GM12878 (cell line): ENCODE measurements around the gene KITLG. TPM values are rescaled to one million over a fixed set of nuclear protein-coding genes. Genes with fewer than 3 reads are reported as not detected.

Source experiments
- ATAC-seq: fragments of 200-7000 bp; cut with Tn5 transposase; 3 replicates; pipeline ENCODE4 v1.9.1; 2020; ENCODE audit warnings: mild to moderate bottlenecking, moderate library complexity
- BruUV-seq: library from RNA; stranded (reverse); fragments of 400-500 nt; replicated peaks from 2 replicates; lab custom pipeline; 2021; lab: Mats Ljungman, UMichigan
- CTCF ChIA-PET: fragments of 300-600 bp; sonication (Branson Sonifier 250); formaldehyde crosslinking; extraction: SDS; loops from one replicate; lab custom pipeline; 2021; ENCODE audit warnings: inconsistent platforms; lab: Yijun Ruan, JAX
- POLR2A ChIA-PET: fragments of 350-600 bp; formaldehyde crosslinking; extraction: SDS; loops from one replicate; lab custom pipeline; 2021; ENCODE audit warnings: inconsistent platforms; lab: Charles Lee
- RAD21 ChIA-PET: fragments of 300-600 bp; sonication (Branson Sonifier 250); formaldehyde crosslinking; loops from one replicate; lab custom pipeline; 2023; ENCODE audit warnings: antibody characterized with exemption; ENCODE audit not compliant: unreplicated experiment; lab: Charles Lee
- SMC1A ChIA-PET: fragments of 300-600 bp; sonication (Branson Sonifier 250); formaldehyde crosslinking; loops from one replicate; lab custom pipeline; 2023; ENCODE audit not compliant: unreplicated experiment, uncharacterized antibody; lab: Charles Lee
- DNase-seq: peaks from one replicate; pipeline ENCODE4 v3.0.0-alpha.2; 2011; ENCODE audit warnings: low read depth, low spot score
- FAIRE-seq: peaks from 3 replicates; lab custom pipeline; 2011; peaks lifted over from hg19 to GRCh38; lab: Jason Lieb, UNC
- H2AFZ ChIP-seq: 2 replicates; pipeline ENCODE4 v1.6.0; 2011; ENCODE audit warnings: low read depth, low read length, control low read depth; ENCODE audit not compliant: control insufficient read depth
- H3K27ac ChIP-seq: 2 replicates; pipeline ENCODE4 v1.5.1; 2011; ENCODE audit warnings: control low read depth; ENCODE audit not compliant: control insufficient read depth, insufficient read depth
- H3K27me3 ChIP-seq, 2 experiments: replicated peaks in 1 of 2; 2 replicates each; pipeline versions ENCODE4 v1.6.0 to v1.6.1; 2011; ENCODE audit warnings: low read length in 1 of 2; ENCODE audit not compliant: control insufficient read depth in 2 of 2, insufficient read depth in 2 of 2
- H3K36me3 ChIP-seq, 2 experiments: 2 replicates each; pipeline ENCODE4 v1.5.1; 2011; ENCODE audit warnings: low read length in 1 of 2; ENCODE audit not compliant: control insufficient read depth in 2 of 2, insufficient read depth in 2 of 2
- H3K4me1 ChIP-seq: 2 replicates; pipeline ENCODE4 v1.6.1; 2011; ENCODE audit warnings: mild to moderate bottlenecking, low read length, moderate library complexity, mixed read lengths; ENCODE audit not compliant: control insufficient read depth, insufficient read depth
- H3K4me2 ChIP-seq: 2 replicates; pipeline ENCODE4 v1.6.0; 2011; ENCODE audit warnings: control low read depth; ENCODE audit not compliant: control insufficient read depth, insufficient read depth
- H3K4me3 ChIP-seq: fragments of 200-600 bp; sonication (generic); 2 replicates; pipeline ENCODE4 v1.5.1; 2016
- H3K79me2 ChIP-seq: 2 replicates; pipeline ENCODE4 v1.6.0; 2011; ENCODE audit warnings: low read length; ENCODE audit not compliant: control insufficient read depth, insufficient read depth
- H3K9ac ChIP-seq: 2 replicates; pipeline ENCODE4 v1.8.0; 2011; ENCODE audit warnings: low read length, control low read depth, mixed read lengths; ENCODE audit not compliant: control insufficient read depth, insufficient read depth
- H3K9me3 ChIP-seq: replicated peaks from 3 replicates; pipeline ENCODE4 v1.5.1; 2011; ENCODE audit warnings: mild to moderate bottlenecking, low read length; ENCODE audit not compliant: control insufficient read depth, insufficient read depth
- H4K20me1 ChIP-seq: 2 replicates; pipeline ENCODE4 v1.6.0; 2011; ENCODE audit not compliant: control insufficient read depth, insufficient read depth
- CBX3 ChIP-seq: fragments of 200-600 bp; sonication (generic); IDR thresholded peaks from 2 replicates; pipeline ENCODE4 v1.6.1; 2016; ENCODE audit warnings: low read depth, borderline replicate concordance
- CREM ChIP-seq: IDR thresholded peaks from 2 replicates; pipeline ENCODE4 v1.6.1; 2014; ENCODE audit warnings: antibody characterized with exemption, low read depth
- E2F4 ChIP-seq: IDR thresholded peaks from 2 replicates; pipeline ENCODE4 v1.6.1; 2012; ENCODE audit warnings: low read depth, low read length, improper control_type of control experiment
- ETV6 ChIP-seq, 2 experiments: fragments of 450-650 bp in 1 of 2; IDR thresholded peaks in 1 of 2; conservative IDR thresholded peaks in 1 of 2; 2 replicates each; pipeline ENCODE4 v1.6.1; 2014; ENCODE audit warnings: antibody characterized with exemption in 1 of 2, borderline replicate concordance in 1 of 2, low read depth in 1 of 2, mild to moderate bottlenecking in 1 of 2, moderate library complexity in 1 of 2
- FOS ChIP-seq: IDR thresholded peaks from 3 replicates; pipeline ENCODE4 v1.6.1; 2011; ENCODE audit warnings: borderline replicate concordance; ENCODE audit not compliant: insufficient read length; ENCODE audit errors: extremely low read depth
- HDGF ChIP-seq: fragments of 450-650 bp; IDR thresholded peaks from 2 replicates; pipeline ENCODE4 v1.6.1; 2016; ENCODE audit warnings: antibody characterized with exemption
- MEF2B ChIP-seq: fragments of 450-650 bp; IDR thresholded peaks from 2 replicates; pipeline ENCODE4 v1.6.1; 2018; ENCODE audit warnings: mild to moderate bottlenecking, moderate library complexity; ENCODE audit not compliant: partially characterized antibody, poor library complexity, severe bottlenecking
- RELB ChIP-seq: fragments of 450-650 bp; IDR thresholded peaks from 2 replicates; pipeline ENCODE4 v1.6.1; 2017; ENCODE audit warnings: low read depth, mild to moderate bottlenecking, moderate library complexity
- SMARCA5 ChIP-seq: fragments of 450-650 bp; IDR thresholded peaks from 2 replicates; pipeline ENCODE4 v1.6.1; 2017; ENCODE audit warnings: mild to moderate bottlenecking
- TBL1XR1 ChIP-seq: IDR thresholded peaks from 2 replicates; pipeline ENCODE4 v1.6.1; 2012; ENCODE audit warnings: low read depth, low read length, improper control_type of control experiment
- WRNIP1 ChIP-seq: IDR thresholded peaks from 2 replicates; pipeline ENCODE4 v1.6.1; 2011; ENCODE audit warnings: low read depth, low read length, improper control_type of control experiment, borderline replicate concordance
- ZBTB4 ChIP-seq: fragments of 450-650 bp; formaldehyde crosslinking; IDR thresholded peaks from 2 replicates; pipeline ENCODE4 v1.4.0; 2022; ENCODE audit warnings: mild to moderate bottlenecking, moderate library complexity
- in situ Hi-C: fragments of 300-500 bp; cut with MboI; formaldehyde crosslinking; loops from 9 replicates; pipeline ENCODE4 v1.14.3; 2018; ENCODE audit warnings: mixed read lengths
- intact Hi-C: fragments of 100-400 bp; cut with micrococcal nuclease; formaldehyde crosslinking; loops from one replicate; pipeline ENCODE4 v1.14.2; 2022; ENCODE audit not compliant: unreplicated experiment
- polyA plus RNA-seq, 11 experiments: library from polyadenylated mRNA; depleted of rRNA in 4 of 11; unstranded in 6 of 11; stranded (reverse) in 5 of 11; fragments of >200 nt; fragmentation: Nextera tagmentation in 4 of 11; fragmentation: Illumina TruSeq in 1 of 11; extraction: Ambion mirVana in 4 of 11; extraction: Trizol in 1 of 11; gene quantifications; 1 replicate in 1 of 11; 2 replicates in 10 of 11; pipeline versions ENCODE4 v1.2.1 to v1.2.3, GENCODE V29; 2011 to 2016; ENCODE audit warnings: inconsistent platforms in 2 of 11, missing spikeins in 2 of 11, low read depth in 1 of 11
- total RNA-seq, 4 experiments: library from RNA; depleted of rRNA in 3 of 4; stranded (reverse); fragments of >200 nt in 3 of 4; fragmentation: Illumina TruSeq in 1 of 4; extraction: Trizol in 1 of 4; gene quantifications; 2 replicates each; pipeline versions ENCODE4 v1.2.1 to v1.2.3, GENCODE V29; 2013 to 2021

KITLG gene
- total and polyA plus RNA-seq, 10 of the 15 experiments (the other 5 are each of a cell fraction or from before 2014, with no cell fraction given): 0.02 to 0.51 (median 0.09) TPM; not detected in 1

- FAIRE-seq: no peak
- Histone ChIP-seq H3K9ac (no peak overlapping the region), H3K9me3 (no peaks in the 10 kb centered on the region), H2AFZ (no peak overlapping the region), H3K27ac (no peak overlapping the region), H3K27me3 (no peaks in the 10 kb centered on the region), H4K20me1 (no peaks in the 10 kb centered on the region), H3K36me3 (no peaks in the 10 kb centered on the region), H3K79me2 (no peaks in the 10 kb centered on the region), H3K4me2 (no peak overlapping the region), H3K4me1 (no peaks in the 10 kb centered on the region), H3K4me3 (no peak overlapping the region)
- POLR2A ChIA-PET: no interaction called here
- CTCF ChIA-PET: interaction anchor here (1.8 to 1.9 kb wide), 2 partner anchors 9 to 12 kb away, joined by 3 to 5 read pairs; no protein-coding TSS in a partner anchor
- BruUV-seq: no TSS peak
- intact Hi-C loops (no loop called here), in situ Hi-C loops (no loop called here)
- ATAC-seq: no peak
- DNase-seq: no peak
- SMC1A ChIA-PET: no interaction called here
- TF ChIP-seq CBX3: no peak
- no peak for TF ChIP-seq HDGF
- TF ChIP-seq RELB: no peak
- no peak for TF ChIP-seq MEF2B
- no peak for TF ChIP-seq TBL1XR1
- no peak for TF ChIP-seq FOS
- TF ChIP-seq CREM: no peak
- TF ChIP-seq ZBTB4 (CRISPR knock-in tag): no peak
- no peak for TF ChIP-seq ETV6 (conservative IDR thresholded peaks at IDR 0.05 in 1 of 2, IDR thresholded peaks at IDR 0.05 in 1 of 2; ENCODE audit: borderline replicate concordance in 1 of 2, low read depth in 1 of 2)
- TF ChIP-seq SMARCA5: no peak
- no peak for TF ChIP-seq WRNIP1
- no peak for TF ChIP-seq E2F4
- RAD21 ChIA-PET: no interaction called here
Measured at GRCh38 chr12:88445705-88446394, 134.4 kb downstream of the KITLG start.
